NCI-H1105 treated with DMSO at 0.1 percent for 48 hours (cell line): ENCODE data around the gene SAMD10.
"Not testable (repeated sequence)": the region's sequence is repeated elsewhere in the genome, so short reads cannot be mapped to it uniquely, and the experiment has no call there.

Experiments used
- DNase-seq: peaks from one replicate; lab custom pipeline; 2025; lab: John Stamatoyannopoulos, UW

The SAMD10 gene

GRCh38 chr20:63968928-63969760 is 10.3 kb downstream of the SAMD10 start:
- peak; percentile 10 for DNase-seq

DNA sequence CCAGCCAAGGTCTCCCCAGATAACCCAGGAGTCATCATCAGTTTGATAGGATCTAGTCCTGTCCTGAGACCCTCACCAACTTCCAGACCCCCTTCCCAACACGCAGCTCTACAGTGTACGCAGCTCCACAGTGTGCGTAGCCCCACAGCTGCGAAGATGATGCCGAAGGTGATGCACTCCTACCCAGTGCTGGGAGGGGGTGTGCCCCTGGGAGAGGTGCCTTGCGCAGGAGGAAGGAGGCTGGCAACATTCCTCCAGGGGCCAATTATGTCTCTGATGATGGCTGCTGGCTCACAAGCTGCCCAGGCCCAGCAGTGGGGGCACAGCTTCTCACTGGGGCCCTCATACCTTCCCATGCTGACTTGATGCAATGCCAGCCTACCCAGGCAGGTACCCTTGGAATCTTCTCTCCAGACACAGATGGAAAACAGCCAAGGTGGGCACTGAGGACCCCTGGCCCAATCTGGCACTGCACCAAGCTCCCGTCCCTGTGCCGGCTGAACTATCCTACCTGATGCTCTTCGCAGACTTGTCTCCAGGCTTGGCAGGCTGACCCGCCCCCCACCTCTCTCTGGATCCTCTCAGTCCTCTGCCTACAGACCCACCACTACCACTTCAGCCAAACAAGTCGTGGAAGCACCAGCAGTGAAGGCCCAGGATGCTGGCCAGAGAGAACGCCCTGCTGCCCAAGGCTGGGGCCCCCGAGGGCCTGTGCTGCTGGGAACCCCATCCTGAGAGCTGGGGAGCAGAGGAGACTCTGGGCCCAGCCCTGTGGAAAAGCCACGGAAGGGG is 11.1 kb downstream of the SAMD10 start:
- DNase-seq, result no peak

DNA sequence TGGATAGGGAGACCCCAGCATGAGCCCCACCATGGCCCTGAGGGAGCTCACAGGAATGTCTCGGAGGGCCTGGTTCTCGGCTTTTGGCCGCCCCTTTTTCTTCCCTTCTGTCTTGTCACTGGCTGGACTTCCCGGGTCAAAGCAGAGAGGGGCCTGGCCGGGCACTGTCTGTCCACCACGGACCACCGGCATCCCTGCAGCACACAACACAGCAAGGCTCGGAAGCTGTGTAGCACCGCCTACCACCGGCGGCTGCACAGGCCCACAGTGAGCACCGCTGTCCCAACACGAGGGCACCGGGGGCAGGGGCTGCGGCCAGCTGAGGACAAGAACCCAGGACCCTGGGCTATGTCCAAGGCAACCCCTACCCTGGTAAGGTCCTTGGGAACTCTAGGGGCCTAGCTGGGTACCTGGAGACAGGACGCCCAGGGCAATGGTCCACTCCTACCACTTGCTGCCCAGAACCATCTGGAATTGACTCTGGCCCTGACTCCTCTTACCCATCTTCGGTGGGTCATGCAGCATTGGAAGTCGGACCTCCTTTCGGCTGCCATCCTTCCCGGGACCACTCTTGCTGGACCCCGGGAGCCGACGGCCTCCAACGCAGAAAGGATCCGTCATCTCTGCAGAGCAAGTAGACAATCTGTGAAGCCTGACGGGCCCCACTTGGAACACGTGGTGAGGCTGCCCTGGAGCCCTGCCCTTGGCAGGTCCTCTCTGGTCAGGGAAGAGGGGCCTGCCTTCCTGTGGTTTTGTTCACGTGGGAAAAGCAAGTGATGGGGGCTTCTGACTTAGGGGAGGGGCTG is 11.9 kb downstream of the SAMD10 start:
- no peak for DNase-seq

DNA sequence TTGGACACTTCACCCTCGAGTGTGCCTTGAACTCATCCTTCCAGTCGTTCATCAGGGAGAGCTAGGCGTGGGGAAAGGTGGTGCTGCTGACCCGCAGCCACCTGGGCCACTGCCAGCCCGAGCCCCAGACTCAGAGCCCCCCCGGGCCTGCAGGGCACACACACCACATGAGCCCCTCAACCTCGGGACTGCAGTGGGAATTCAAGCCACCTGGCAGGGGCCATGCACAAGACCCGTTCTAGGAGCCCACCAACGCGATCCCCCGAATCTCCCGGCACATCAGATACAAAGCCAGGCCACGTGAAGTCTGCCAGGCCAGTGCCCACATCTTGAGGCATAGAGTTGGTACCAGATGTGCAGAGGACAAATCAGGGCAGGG is 12.5 kb downstream of the SAMD10 start:
- DNase-seq, result no peak

GRCh38 chr20:63966172-63966943 is 13.1 kb downstream of the SAMD10 start:
- DNase-seq, result no peak

DNA sequence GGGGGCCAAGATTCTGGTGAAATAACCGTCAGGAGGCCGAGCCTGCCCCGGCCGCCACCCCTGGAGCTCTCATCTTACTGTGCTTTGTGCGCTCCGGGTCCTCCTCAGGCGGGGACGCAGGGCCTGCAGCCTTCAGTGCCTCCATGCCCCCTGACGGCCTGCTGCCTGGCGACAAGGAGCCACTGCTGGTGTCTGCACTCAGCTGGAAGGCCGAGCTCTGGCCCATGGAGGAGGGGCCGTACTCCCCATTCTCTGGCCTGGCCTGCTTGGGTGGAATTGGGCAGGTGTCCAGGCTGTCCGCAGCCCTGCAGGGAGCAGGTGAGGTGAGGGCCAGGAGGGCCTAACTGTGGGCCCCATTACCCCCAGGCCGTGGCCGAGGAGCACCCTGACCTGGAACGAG is 15.0 kb downstream of the SAMD10 start:
- no peak for DNase-seq

- DNase-seq, result no peak
These were observed 15.6 kb downstream of the SAMD10 start for GRCh38 chr20:63963784-63964301.

- DNase-seq, result no peak
These were observed 16.1 kb downstream of the SAMD10 start for GRCh38 chr20:63963348-63963741.

- no peak for DNase-seq
These were observed 16.8 kb downstream of the SAMD10 start for GRCh38 chr20:63962426-63963347.

GRCh38 chr20:63961664-63962425 is 17.6 kb downstream of the SAMD10 start:
- no peak for DNase-seq

DNA sequence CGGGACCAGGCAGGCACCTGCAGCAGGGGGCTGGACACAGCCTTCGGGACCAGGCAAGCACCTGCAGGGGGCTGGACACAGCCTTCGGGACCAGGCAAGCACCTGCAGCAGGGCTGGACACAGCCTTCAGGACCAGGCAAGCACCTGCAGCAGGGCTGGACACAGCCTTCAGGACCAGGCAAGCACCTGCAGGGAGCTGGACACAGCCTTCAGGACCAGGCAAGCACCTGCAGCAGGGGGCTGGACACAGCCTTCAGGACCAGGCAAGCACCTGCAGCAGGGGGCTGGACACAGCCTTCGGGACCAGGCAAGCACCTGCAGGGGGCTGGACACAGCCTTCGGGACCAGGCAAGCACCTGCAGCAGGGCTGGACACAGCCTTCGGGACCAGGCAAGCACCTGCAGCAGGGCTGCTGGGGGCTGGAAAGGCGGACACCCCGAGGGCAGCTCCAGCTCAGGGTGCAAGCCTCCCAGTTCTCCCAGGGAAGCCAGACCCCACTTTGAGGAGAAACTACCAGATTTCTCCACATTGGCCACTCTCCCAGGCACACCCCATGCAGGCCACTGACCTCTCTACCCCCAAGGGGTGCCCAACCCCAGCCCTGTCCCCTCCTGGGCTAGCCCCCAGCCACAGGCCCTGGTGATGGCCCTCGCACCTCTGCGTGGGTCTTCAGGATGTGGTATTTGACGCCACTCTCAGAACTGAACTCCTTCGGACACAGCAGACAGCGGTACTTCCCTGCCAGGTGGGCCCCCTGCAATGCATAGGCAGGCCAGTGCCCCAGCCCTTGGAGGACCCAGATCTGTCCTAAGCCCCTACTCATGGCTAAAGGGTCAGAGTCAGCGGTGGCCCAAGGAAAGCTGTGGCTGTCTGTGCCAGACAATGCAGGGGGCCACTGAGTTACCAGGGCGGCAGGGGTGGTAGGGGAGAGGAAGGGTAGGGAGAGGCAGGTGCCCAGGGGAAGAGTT is 18.5 kb downstream of the SAMD10 start:
- not testable (repeated sequence) for DNase-seq

- DNase-seq, result no peak
These were observed 19.8 kb downstream of the SAMD10 start for GRCh38 chr20:63959699-63960075.

DNA sequence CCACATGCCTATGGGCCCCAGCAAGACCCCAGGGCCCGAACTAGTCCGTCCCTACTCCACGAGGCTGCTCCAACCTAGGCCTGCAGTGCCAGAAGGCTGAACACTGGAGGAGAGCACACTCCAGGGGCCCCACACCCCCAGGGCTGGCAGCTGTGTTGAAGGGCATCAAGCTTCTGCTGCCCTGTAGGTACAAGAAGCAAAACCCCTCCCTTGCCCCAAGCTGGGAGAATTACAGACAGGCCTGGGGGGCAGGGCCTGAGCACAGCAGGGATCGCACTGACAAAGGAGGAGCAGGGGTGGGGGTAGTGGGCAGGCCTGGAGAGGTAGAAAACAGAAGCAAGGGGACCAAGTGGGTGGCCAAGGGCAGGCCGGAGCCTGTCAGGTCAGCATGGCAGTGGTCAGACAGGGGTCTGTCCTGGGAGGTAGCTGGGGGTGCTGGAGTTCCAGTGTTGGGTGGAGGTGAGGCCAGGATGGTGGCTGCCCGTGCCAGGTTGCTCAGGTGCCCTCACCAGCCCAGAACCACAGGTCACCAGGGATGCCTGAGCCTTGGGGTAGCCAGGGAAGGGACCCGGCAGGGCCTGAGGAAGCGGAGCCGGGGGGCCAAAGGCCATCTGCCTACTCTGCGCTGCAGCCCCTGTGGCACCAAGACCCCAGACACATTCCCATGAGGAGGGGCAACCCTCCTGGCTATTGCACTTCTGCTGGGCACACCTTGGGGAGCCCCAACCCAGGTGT is 20.3 kb downstream of the SAMD10 start:
- DNase-seq, result no peak

DNA sequence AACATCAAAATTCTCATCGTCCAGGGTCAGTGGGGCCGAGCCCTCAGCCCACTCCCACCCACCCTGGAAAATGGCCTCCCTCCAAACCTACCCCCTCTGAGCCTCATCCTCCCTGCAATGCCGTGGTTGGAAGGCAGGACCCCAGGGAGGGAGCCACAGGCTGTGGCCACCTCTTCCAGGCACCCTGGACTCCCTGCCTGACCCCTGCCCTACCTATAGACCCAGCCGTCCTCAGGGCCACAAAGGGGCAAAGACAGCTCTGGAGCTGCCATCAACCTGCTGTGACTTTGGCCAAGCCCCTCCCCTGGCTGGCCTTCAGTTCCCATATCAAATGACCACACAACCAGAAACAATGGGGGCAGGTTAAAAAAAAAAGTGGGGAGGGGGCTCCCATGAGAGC is 21.0 kb downstream of the SAMD10 start:
- DNase-seq, result no peak

DNA sequence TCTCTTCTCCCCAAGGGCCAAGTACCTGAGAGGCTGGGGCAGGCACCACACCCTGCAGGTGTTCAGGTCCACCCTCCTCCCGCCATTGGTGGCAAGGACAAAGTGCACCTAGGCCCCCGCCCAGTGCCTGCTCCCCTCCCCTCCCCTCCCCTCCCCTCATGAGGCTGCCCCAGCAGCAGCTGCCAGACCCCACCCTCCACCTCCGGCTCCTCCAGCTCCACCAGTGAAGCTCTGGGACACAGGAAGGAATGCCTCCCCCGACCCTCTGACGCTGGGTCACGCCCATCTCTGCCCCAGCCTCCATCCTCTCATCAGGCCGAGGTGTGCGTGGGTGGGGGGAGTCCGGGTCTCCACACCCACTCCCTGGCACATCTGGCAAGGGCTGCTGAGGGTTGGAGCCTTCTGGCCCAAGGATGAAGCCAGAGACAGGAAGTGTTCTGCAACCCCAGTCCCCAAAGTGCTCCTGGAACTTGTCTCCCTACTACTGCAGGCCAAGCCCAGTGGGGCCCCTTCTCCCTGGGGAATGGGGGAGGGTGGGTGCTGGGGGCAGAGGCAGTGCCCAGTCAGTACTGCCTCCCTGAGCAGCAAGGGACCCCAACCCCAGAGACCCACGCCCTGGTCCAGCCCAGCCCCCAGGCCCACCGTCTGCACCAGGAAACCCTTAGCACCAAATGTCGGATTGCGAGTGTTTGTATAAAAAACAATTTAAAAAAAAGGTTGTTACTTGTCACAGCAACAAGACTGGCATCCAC is 21.6 kb downstream of the SAMD10 start:
- peak; percentile 85 for DNase-seq

DNA sequence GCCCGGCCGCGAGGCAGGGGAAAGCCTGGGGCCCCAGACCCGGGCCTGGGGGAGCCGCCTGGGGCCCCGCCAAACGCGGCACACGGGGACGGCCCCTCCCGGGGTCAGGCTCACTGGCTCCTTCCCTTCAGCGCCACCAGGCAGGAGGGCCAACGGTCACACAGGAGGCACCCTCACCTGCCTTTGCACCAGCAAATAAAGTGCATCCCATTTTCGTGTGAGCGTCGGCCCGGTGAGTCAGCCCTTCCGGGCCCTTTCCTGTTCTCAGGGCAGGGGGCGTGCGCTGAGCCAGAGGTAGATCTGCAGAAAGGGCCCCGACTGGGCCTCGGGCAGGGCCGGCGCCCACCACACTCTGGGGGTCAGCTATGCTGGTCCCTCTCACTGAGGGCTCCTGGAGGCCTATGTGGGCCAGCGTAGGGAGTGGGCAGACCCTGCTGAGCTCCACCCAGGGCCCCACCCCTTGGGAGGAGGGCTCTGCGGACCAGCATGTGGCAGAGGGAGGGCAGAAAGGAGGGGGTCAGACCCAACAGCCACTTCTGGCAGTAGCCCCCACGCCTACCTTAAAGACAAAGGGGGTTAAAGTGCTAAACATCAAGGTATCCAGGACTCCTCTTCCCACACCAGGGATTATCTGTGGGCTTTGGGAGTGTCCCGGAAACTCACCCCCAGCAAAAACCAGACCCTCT is 22.3 kb downstream of the SAMD10 start:
- peak; percentile 85 for DNase-seq

- no peak for DNase-seq
These were observed 22.8 kb downstream of the SAMD10 start for GRCh38 chr20:63956664-63957003.
